ENCODE measurements around the gene CITED2.

Gene CITED2

GRCh38 chr6:139381216-139381865 is 6.9 kb upstream of the CITED2 start:
- DNase-seq, result no peak

- no peak for DNase-seq
Measured at GRCh38 chr6:139380611-139381010, 6.2 kb upstream of the CITED2 start.

GRCh38 chr6:139380168-139380567 is 5.7 kb upstream of the CITED2 start:
- no peak for DNase-seq

- no peak for DNase-seq
Measured at GRCh38 chr6:139378882-139379341, 4.5 kb upstream of the CITED2 start.

- DNase-seq, result no peak
Measured at GRCh38 chr6:139378226-139378625, 3.8 kb upstream of the CITED2 start.

GRCh38 chr6:139376604-139377218 is 2.3 kb upstream of the CITED2 start:
- DNase-seq, result no peak

GRCh38 chr6:139376017-139376330 is 1.5 kb upstream of the CITED2 start:
- DNase-seq, result peak; percentile 8

GRCh38 chr6:139375226-139376016 is 973 bp upstream of the CITED2 start:
- DNase-seq, result peak; percentile 76

GRCh38 chr6:139373928-139374356 is 506 bp downstream of the CITED2 start:
- DNase-seq, result no peak

- DNase-seq, result peak; percentile 61
Measured at GRCh38 chr6:139373154-139373927, 1.1 kb downstream of the CITED2 start.

- no peak for DNase-seq
Measured at GRCh38 chr6:139372326-139373153, 1.9 kb downstream of the CITED2 start.

- DNase-seq, result no peak
Measured at GRCh38 chr6:139371421-139372203, 2.8 kb downstream of the CITED2 start.

GRCh38 chr6:139370999-139371345 is 3.5 kb downstream of the CITED2 start:
- DNase-seq, result no peak

- DNase-seq, result no peak
Measured at GRCh38 chr6:139370283-139370998, 4.0 kb downstream of the CITED2 start.

- DNase-seq, result no peak
Measured at GRCh38 chr6:139369568-139370282, 4.7 kb downstream of the CITED2 start.

- DNase-seq, result no peak
Measured at GRCh38 chr6:139369068-139369467, 5.4 kb downstream of the CITED2 start.

- no peak for DNase-seq
Measured at GRCh38 chr6:139368661-139369060, 5.8 kb downstream of the CITED2 start.

GRCh38 chr6:139367810-139368351 is 6.6 kb downstream of the CITED2 start:
- DNase-seq, result no peak

- DNase-seq, result no peak
Measured at GRCh38 chr6:139364982-139365379, 9.5 kb downstream of the CITED2 start.

All from T-helper 9 cell (primary cell).